Measurements from ENCODE around the gene ANO2.

ANO2 gene

DNA sequence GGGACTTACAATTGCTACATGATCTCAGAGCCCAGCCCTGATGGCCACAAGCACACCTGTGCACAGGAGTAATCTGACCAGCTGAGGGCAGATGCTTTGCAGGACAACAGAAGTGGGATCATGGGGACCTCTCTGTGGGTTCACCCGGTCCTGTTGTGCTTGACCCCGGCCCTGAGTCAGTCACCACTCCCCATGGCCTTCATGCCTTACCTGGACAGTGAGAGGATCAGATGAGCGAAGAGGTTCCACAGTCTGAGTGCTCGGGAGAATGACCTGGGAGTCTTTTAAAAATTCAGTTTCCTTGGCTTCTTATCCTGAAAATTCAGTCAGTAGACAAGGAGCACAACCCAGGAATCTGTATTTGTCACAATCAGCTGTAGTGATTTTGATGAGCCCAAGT lies 425.0 kb downstream of the ANO2 start:
- no peak for TF ChIP-seq SIN3A (IDR thresholded peaks at IDR 0.05; ENCODE audit: borderline replicate concordance, insufficient read depth, low read length)
- TF ChIP-seq TAF1 (IDR thresholded peaks at IDR 0.05; ENCODE audit: borderline replicate concordance, insufficient read depth, low read length) = no peak
- TF ChIP-seq POLR2AphosphoS5 (IDR thresholded peaks at IDR 0.05; ENCODE audit: low read depth, low read length) = no peak
- TF ChIP-seq, protein P1, sequence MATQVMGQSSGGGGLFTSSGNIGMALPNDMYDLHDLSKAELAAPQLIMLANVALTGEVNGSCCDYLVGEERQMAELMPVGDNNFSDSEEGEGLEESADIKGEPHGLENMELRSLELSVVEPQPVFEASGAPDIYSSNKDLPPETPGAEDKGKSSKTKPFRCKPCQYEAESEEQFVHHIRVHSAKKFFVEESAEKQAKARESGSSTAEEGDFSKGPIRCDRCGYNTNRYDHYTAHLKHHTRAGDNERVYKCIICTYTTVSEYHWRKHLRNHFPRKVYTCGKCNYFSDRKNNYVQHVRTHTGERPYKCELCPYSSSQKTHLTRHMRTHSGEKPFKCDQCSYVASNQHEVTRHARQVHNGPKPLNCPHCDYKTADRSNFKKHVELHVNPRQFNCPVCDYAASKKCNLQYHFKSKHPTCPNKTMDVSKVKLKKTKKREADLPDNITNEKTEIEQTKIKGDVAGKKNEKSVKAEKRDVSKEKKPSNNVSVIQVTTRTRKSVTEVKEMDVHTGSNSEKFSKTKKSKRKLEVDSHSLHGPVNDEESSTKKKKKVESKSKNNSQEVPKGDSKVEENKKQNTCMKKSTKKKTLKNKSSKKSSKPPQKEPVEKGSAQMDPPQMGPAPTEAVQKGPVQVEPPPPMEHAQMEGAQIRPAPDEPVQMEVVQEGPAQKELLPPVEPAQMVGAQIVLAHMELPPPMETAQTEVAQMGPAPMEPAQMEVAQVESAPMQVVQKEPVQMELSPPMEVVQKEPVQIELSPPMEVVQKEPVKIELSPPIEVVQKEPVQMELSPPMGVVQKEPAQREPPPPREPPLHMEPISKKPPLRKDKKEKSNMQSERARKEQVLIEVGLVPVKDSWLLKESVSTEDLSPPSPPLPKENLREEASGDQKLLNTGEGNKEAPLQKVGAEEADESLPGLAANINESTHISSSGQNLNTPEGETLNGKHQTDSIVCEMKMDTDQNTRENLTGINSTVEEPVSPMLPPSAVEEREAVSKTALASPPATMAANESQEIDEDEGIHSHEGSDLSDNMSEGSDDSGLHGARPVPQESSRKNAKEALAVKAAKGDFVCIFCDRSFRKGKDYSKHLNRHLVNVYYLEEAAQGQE (IDR thresholded peaks at IDR 0.05; ENCODE audit: insufficient read depth in 1 of 2, low read depth in 2 of 2, low read length in 2 of 2) = no peak
- no peak for TF ChIP-seq FOXP2 (optimal IDR thresholded peaks at IDR 0.05; ENCODE audit: borderline replicate concordance, extremely low read depth, extremely low read length, insufficient read depth)

DNA sequence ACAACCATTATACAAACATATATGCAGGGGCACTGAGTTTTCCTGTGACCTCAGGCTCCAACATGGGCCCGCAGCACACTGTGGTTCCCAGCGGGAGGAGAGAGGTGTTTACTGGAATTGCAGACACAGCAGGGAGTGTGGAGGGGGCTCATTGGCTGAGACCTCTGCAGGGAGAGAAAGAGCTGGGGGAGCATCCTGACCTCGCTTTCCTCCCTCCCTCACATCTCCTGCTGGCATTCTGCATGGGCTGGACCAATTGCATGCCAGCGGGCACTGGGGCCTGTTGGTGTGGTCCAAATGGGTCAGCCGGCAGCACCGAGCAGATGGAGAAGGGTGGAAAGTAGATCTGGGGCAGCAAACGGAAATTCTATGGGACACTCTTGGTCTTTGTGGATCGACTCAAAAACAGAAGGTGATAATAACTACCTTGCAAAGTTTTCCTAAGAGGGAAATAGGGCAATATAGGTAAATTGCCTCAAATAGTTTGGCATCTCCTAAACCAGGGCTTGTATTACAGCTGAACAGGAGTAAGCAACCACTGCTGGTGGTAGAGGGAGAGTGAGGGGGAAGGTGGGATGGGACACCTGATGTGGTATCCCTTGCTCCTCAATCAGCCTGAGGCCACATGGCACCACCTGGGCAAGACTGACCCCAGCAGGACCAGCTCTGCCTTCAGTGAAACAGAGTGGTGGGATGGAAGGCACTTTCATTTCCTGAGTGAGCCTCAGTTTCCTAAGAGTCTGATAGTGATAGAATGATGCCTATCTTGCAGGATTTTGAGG lies 426.3 kb downstream of the ANO2 start:
- TF ChIP-seq TAF1 (IDR thresholded peaks at IDR 0.05; ENCODE audit: borderline replicate concordance, insufficient read depth, low read length) (no peak), SIN3A (IDR thresholded peaks at IDR 0.05; ENCODE audit: borderline replicate concordance, insufficient read depth, low read length) (no peak), POLR2AphosphoS5 (IDR thresholded peaks at IDR 0.05; ENCODE audit: low read depth, low read length) (no peak), FOXP2 (optimal IDR thresholded peaks at IDR 0.05; ENCODE audit: borderline replicate concordance, extremely low read depth, extremely low read length, insufficient read depth) (no peak)

DNA sequence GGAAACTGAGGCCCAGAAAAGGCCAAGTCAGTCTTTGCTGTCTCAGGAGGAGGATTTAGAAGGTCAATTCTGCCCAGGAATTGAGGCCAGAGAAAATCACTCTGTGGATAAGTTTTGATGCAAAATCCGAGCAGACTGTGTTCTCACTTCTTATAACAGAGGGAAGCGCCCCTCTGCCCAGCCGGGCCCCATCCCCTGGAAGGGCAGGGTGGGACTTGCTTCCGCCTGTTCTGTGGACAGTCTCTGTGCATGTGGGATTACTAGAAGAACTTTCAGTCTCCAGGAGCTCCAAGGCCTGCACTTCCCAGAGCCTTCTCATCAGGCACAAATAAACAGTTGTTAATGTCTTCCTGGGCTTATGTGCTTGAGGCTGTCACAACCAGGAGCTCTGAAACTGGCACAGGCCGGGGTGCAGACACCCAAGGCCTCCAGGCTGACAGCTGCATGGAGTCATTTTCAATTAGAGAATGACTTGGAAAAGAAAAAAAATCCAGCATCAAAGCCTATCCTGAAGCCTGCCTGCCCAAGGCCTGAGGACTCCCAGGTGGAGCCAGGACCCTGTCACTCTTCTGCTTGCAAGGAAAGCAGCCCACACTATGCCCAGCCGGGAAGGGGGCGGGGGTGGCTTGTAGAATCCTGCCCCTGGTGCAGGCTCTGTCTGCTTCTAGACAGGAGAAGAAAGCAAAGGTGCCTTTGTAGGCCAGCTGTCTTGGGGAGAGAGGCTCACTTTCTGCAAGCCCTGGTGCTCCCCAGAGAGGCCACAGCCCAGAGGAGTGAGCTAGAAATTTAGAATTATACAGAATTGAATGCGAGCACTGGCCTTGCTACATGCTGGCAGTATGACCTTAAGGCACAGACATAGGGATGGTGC lies 428.5 kb downstream of the ANO2 start:
- TF ChIP-seq, protein P1 (IDR thresholded peaks at IDR 0.05; ENCODE audit: insufficient read depth in 1 of 2, low read depth in 2 of 2, low read length in 2 of 2) = no peak
- TF ChIP-seq TAF1 (IDR thresholded peaks at IDR 0.05; ENCODE audit: borderline replicate concordance, insufficient read depth, low read length) (no peak), SIN3A (IDR thresholded peaks at IDR 0.05; ENCODE audit: borderline replicate concordance, insufficient read depth, low read length) (no peak), FOXP2 (optimal IDR thresholded peaks at IDR 0.05; ENCODE audit: borderline replicate concordance, extremely low read depth, extremely low read length, insufficient read depth) (no peak), POLR2AphosphoS5 (IDR thresholded peaks at IDR 0.05; ENCODE audit: low read depth, low read length) (no peak)

DNA sequence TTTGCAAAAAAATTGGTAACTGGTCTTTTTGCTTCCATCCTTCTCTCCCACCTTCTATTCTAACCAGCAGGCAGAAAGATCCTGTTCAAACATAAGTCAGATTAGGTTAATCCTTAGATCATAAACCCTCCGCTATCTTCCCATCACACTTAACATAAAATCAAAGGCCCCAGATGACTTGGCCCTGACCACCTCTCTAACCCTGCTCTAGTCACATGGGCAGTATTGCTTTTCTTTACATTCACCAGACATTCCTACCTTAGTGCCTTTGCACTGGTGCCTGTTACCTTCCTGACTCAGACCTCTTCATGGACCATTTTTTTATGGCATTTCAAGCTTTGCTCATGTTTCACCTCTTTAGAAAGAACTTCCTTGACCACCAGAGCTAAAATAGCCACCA lies 429.6 kb downstream of the ANO2 start:
- TF ChIP-seq FOXP2 (optimal IDR thresholded peaks at IDR 0.05; ENCODE audit: borderline replicate concordance, extremely low read depth, extremely low read length, insufficient read depth) (no peak), POLR2AphosphoS5 (IDR thresholded peaks at IDR 0.05; ENCODE audit: low read depth, low read length) (no peak), TAF1 (IDR thresholded peaks at IDR 0.05; ENCODE audit: borderline replicate concordance, insufficient read depth, low read length) (no peak), SIN3A (IDR thresholded peaks at IDR 0.05; ENCODE audit: borderline replicate concordance, insufficient read depth, low read length) (no peak)
- TF ChIP-seq, protein P1 (IDR thresholded peaks at IDR 0.05; ENCODE audit: insufficient read depth in 1 of 2, low read depth in 2 of 2, low read length in 2 of 2) = no peak

DNA sequence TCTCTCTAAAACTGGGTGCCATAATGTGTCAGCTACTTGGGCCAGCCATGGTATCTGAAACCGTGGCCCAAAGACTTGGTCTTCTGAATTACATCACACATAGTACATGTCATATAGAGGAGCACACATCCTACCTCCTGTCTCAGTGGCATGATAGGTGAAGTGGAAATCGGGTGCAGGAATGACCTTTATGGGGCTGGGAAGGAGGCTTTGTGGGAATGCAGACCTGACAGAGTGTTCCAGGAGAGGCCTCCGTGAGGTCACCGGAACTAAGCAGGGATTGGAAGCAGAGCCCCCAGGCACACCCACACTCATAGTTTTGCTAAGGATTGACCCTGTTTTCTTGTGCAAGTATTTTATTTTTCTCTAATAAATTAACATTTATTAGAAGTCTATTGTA lies 430.5 kb downstream of the ANO2 start:
- TF ChIP-seq, protein P1 (IDR thresholded peaks at IDR 0.05; ENCODE audit: insufficient read depth in 1 of 2, low read depth in 2 of 2, low read length in 2 of 2) = no peak
- TF ChIP-seq FOXP2 (optimal IDR thresholded peaks at IDR 0.05; ENCODE audit: borderline replicate concordance, extremely low read depth, extremely low read length, insufficient read depth) (no peak), SIN3A (IDR thresholded peaks at IDR 0.05; ENCODE audit: borderline replicate concordance, insufficient read depth, low read length) (no peak), TAF1 (IDR thresholded peaks at IDR 0.05; ENCODE audit: borderline replicate concordance, insufficient read depth, low read length) (no peak), POLR2AphosphoS5 (IDR thresholded peaks at IDR 0.05; ENCODE audit: low read depth, low read length) (no peak)
